ENCODE results near the gene ARFRP1. TPM values are rescaled to one million over a fixed set of nuclear protein-coding genes. Genes with fewer than 3 reads are reported as not detected.
A peak's percentile ranks its signal among the peaks of the same experiment; 100 is the strongest.
"Not testable (repeated sequence)": the region's sequence is repeated elsewhere in the genome, so short reads cannot be mapped to it uniquely, and the experiment has no call there.

The ARFRP1 gene
- total and polyA plus RNA-seq, 8 donors, result 13.9 to 47.7 (median 22.8) TPM

- DNase-seq (no peak), FAIRE-seq (no peak), ATAC-seq (no peak)
- intact Hi-C loops (cut with DNase I), result no loop called here
- H3K4me3 ChIP-seq, result no peak overlapping the region
- 96% methylated on average over 14 of the region's 14 CpGs for WGBS, 2 donors
- H3K9me3 ChIP-seq, result no peaks in the 10 kb centered on the region
- no peak overlapping the region for H3K27ac ChIP-seq
- no peaks in the 10 kb centered on the region for H3K4me1 ChIP-seq
- H3K27me3 ChIP-seq, result no peaks in the 10 kb centered on the region
- peaks cover 0 to 4% (median 0%) of the 10 kb centered on the region in 3 donors for H3K36me3 ChIP-seq
- no peak for TF ChIP-seq CTCF (IDR thresholded peaks at IDR 0.05)
Measured at GRCh38 chr20:63673951-63674350, 33.8 kb downstream of the ARFRP1 start.

- no peak for FAIRE-seq
- ATAC-seq, result no peak
- TF ChIP-seq CTCF (IDR thresholded peaks at IDR 0.05), result no peak
- Histone ChIP-seq H3K27me3 (no peaks in the 10 kb centered on the region), H3K27ac (no peak overlapping the region), H3K9me3 (no peaks in the 10 kb centered on the region), H3K4me3 (no peak overlapping the region), H3K4me1 (no peaks in the 10 kb centered on the region), H3K36me3 (peaks cover 0 to 6% (median 0%) of the 10 kb centered on the region in 3 donors)
- intact Hi-C loops (cut with DNase I), result no loop called here
- WGBS, 2 donors, result 94 to 95% methylated on average over 10 of the region's 10 CpGs
- peak in 1 of 6 donors; percentile 46 for DNase-seq
Measured at GRCh38 chr20:63672666-63673065, 35.1 kb downstream of the ARFRP1 start.

- H3K27ac ChIP-seq; FAIRE-seq; ATAC-seq; H3K4me1 ChIP-seq; DNase-seq; H3K4me3 ChIP-seq; H3K9me3 ChIP-seq; H3K27me3 ChIP-seq; intact Hi-C loops (cut with DNase I): not testable (repeated sequence)
- H3K36me3 ChIP-seq, result peaks cover 0 to 10% (median 0%) of the 10 kb centered on the region in 3 donors
- WGBS, 2 donors, result 97 to 98% methylated on average over 12 of the region's 12 CpGs
Measured at GRCh38 chr20:63671695-63672094, 36.1 kb downstream of the ARFRP1 start.

GRCh38 chr20:63668351-63668750 is 39.4 kb downstream of the ARFRP1 start:
- intact Hi-C loops (cut with DNase I), result no loop called here
- Histone ChIP-seq H3K4me3 (no peak overlapping the region), H3K27me3 (no peaks in the 10 kb centered on the region), H3K4me1 (no peaks in the 10 kb centered on the region), H3K27ac (no peak overlapping the region), H3K36me3 (peaks cover 0 to 12% (median 0%) of the 10 kb centered on the region in 3 donors), H3K9me3 (no peaks in the 10 kb centered on the region)
- no peak for ATAC-seq
- no peak for DNase-seq
- TF ChIP-seq CTCF (IDR thresholded peaks at IDR 0.05), result no peak
- no peak for FAIRE-seq
- 93 to 98% methylated on average over 11 of the region's 11 CpGs for WGBS, 2 donors

- peaks cover 0 to 12% (median 0%) of the 10 kb centered on the region in 3 donors for H3K36me3 ChIP-seq
- no peaks in the 10 kb centered on the region for H3K9me3 ChIP-seq
- 93% methylated on average over 13 to 16 of the region's 16 CpGs for WGBS, 2 donors
- FAIRE-seq, result no peak
- H3K4me3 ChIP-seq, result no peak overlapping the region
- no peak overlapping the region for H3K27ac ChIP-seq
- no peak for DNase-seq
- intact Hi-C loops (cut with DNase I), result no loop called here
- no peaks in the 10 kb centered on the region for H3K27me3 ChIP-seq
- TF ChIP-seq CTCF (IDR thresholded peaks at IDR 0.05), result no peak
- H3K4me1 ChIP-seq, result no peaks in the 10 kb centered on the region
- no peak for ATAC-seq
Measured at GRCh38 chr20:63667858-63668257, 39.9 kb downstream of the ARFRP1 start.

Data from pancreas (tissue), 10 donors.